Esophagus muscularis mucosa (tissue), 4 donors: ENCODE data around the gene PAPSS1.

Experiments
- EP300 ChIP-seq: sonication (generic); formaldehyde crosslinking; IDR thresholded peaks from one replicate; pipeline ENCODE4 v1.6.1; 2017; ENCODE audit warnings: antibody characterized with exemption
- POLR2A ChIP-seq: fragments of 450-650 bp; IDR thresholded peaks from one replicate; pipeline ENCODE4 v1.6.1; 2017; ENCODE audit warnings: antibody characterized with exemption, moderate library complexity, mild to moderate bottlenecking, low read depth
- POLR2AphosphoS5 ChIP-seq, 2 donors: sonication (generic); formaldehyde crosslinking; IDR thresholded peaks; one replicate each; pipeline ENCODE4 v1.6.1; 2017; ENCODE audit warnings: antibody characterized with exemption in 2 of 2
- TF ChIP-seq, protein P1 (sequence below), 3 experiments: fragments of 200-600 bp in 2 of 3; fragments of 450-650 bp in 1 of 3; sonication (generic) in 2 of 3; IDR thresholded peaks; one replicate each; pipeline ENCODE4 v1.5.1; 2017 to 2019; ENCODE audit warnings: antibody characterized with exemption in 3 of 3, mild to moderate bottlenecking in 2 of 3, moderate library complexity in 1 of 3

DNA sequence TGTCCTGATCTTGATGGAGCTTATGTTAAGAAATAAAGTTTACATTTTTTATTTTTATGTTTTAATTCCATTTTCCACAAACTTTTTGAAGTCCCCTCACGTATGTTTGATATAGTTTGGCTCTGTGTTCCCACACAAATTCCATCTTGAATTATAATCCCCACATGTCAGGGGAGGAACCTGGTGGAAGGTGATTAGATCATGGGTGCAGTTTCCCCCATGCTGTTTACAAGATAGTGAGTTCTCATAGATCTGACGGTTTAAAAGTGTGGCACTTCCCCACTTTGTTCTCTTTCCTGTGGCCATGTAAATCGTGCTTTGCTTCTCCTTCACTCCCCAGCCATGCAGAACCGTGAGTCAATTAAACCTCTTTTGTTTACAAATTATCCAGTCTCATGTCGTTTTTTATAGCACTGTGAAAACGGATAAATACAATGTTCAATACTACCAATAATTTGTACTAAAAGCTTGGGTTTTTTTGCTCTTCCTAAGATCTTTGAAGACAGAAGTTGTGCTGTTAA, 89.8 kb downstream of the PAPSS1 start:
- TF ChIP-seq, protein P1, sequence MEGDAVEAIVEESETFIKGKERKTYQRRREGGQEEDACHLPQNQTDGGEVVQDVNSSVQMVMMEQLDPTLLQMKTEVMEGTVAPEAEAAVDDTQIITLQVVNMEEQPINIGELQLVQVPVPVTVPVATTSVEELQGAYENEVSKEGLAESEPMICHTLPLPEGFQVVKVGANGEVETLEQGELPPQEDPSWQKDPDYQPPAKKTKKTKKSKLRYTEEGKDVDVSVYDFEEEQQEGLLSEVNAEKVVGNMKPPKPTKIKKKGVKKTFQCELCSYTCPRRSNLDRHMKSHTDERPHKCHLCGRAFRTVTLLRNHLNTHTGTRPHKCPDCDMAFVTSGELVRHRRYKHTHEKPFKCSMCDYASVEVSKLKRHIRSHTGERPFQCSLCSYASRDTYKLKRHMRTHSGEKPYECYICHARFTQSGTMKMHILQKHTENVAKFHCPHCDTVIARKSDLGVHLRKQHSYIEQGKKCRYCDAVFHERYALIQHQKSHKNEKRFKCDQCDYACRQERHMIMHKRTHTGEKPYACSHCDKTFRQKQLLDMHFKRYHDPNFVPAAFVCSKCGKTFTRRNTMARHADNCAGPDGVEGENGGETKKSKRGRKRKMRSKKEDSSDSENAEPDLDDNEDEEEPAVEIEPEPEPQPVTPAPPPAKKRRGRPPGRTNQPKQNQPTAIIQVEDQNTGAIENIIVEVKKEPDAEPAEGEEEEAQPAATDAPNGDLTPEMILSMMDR (IDR thresholded peaks at IDR 0.05) = no peak
- TF ChIP-seq POLR2AphosphoS5 (IDR thresholded peaks at IDR 0.05) (no peak), POLR2A (no peak), EP300 (no peak)
